A673 (cell line): ENCODE measurements around the gene GDF7. TPM values are rescaled to one million over a fixed set of nuclear protein-coding genes. Genes with fewer than 3 reads are reported as not detected.

ENCODE experiments used
- BruUV-seq: library from RNA; stranded (reverse); fragments of 400-500 nt; replicated peaks from 2 replicates; lab custom pipeline; 2021; lab: Mats Ljungman, UMichigan
- CTCF ChIA-PET: fragments of 300-600 bp; sonication (Branson Sonifier 250); formaldehyde crosslinking; loops from one replicate; lab custom pipeline; 2022; ENCODE audit warnings: antibody characterized with exemption; lab: Charles Lee
- POLR2A ChIA-PET: fragments of 300-600 bp; sonication (Branson Sonifier 250); formaldehyde crosslinking; loops from one replicate; lab custom pipeline; 2022; ENCODE audit warnings: antibody characterized with exemption; ENCODE audit not compliant: low non-redundant PET; lab: Charles Lee
- DNase-seq: peaks from one replicate; pipeline ENCODE4 v3.0.0-alpha.2; 2015; ENCODE audit warnings: low spot score
- H3K27ac ChIP-seq: fragments of 200-600 bp; sonication (generic); 2 replicates; pipeline ENCODE4 v1.5.1; 2016; ENCODE audit warnings: mixed run types, low read depth, mild to moderate bottlenecking, mixed read lengths, antibody characterized with exemption, low read length; ENCODE audit not compliant: poor library complexity, severe bottlenecking
- H3K27me3 ChIP-seq: fragments of 200-600 bp; sonication (generic); replicated peaks from 2 replicates; pipeline ENCODE4 v1.6.1; 2017; ENCODE audit warnings: mixed run types, low read depth, mild to moderate bottlenecking, mixed read lengths, antibody characterized with exemption, low read length; ENCODE audit not compliant: insufficient read depth, poor library complexity
- H3K36me3 ChIP-seq: fragments of 200-600 bp; sonication (generic); 2 replicates; pipeline ENCODE4 v1.6.1; 2016; ENCODE audit warnings: mixed run types, mild to moderate bottlenecking, mixed read lengths, antibody characterized with exemption, low read length; ENCODE audit not compliant: insufficient read depth, poor library complexity, severe bottlenecking
- H3K4me1 ChIP-seq: fragments of 200-600 bp; sonication (generic); 2 replicates; pipeline ENCODE4 v1.6.1; 2017; ENCODE audit warnings: mixed run types, mild to moderate bottlenecking, mixed read lengths, antibody characterized with exemption, low read length; ENCODE audit not compliant: insufficient read depth, poor library complexity, severe bottlenecking
- H3K4me3 ChIP-seq: fragments of 200-600 bp; sonication (generic); 2 replicates; pipeline ENCODE4 v1.5.1; 2016; ENCODE audit warnings: low read depth, mixed run types, mild to moderate bottlenecking, mixed read lengths, low read length; ENCODE audit not compliant: poor library complexity, severe bottlenecking
- H3K9me3 ChIP-seq: fragments of 200-600 bp; sonication (generic); 2 replicates; pipeline ENCODE4 v1.6.1; 2016; ENCODE audit warnings: mixed run types, low read depth, mild to moderate bottlenecking, mixed read lengths, antibody characterized with exemption, low read length; ENCODE audit not compliant: poor library complexity, severe bottlenecking
- CTCF ChIP-seq: fragments of 300-800, 200-600 bp; sonication (generic); conservative IDR thresholded peaks from 2 replicates; pipeline ENCODE4 v1.5.1; 2017; ENCODE audit warnings: low read depth, mild to moderate bottlenecking, antibody characterized with exemption, low read length, moderate library complexity, mixed read lengths
- EZH2 ChIP-seq: fragments of 200-600 bp; sonication (generic); IDR thresholded peaks from 2 replicates; pipeline ENCODE4 v1.6.1; 2017; ENCODE audit warnings: borderline replicate concordance, low read depth, mild to moderate bottlenecking, mixed read lengths, antibody characterized with exemption, low read length; ENCODE audit not compliant: poor library complexity, severe bottlenecking
- intact Hi-C: fragments of 100-400 bp; cut with micrococcal nuclease; formaldehyde crosslinking; loops from one replicate; pipeline ENCODE4 v1.10.0; 2022; ENCODE audit not compliant: unreplicated experiment
- total RNA-seq: library from RNA; stranded (reverse); gene quantifications from 2 replicates; pipeline ENCODE4 v1.2.3, GENCODE V29; 2021

GDF7 gene
- total RNA-seq, 1 experiment from 2014 or later: not detected

DNA sequence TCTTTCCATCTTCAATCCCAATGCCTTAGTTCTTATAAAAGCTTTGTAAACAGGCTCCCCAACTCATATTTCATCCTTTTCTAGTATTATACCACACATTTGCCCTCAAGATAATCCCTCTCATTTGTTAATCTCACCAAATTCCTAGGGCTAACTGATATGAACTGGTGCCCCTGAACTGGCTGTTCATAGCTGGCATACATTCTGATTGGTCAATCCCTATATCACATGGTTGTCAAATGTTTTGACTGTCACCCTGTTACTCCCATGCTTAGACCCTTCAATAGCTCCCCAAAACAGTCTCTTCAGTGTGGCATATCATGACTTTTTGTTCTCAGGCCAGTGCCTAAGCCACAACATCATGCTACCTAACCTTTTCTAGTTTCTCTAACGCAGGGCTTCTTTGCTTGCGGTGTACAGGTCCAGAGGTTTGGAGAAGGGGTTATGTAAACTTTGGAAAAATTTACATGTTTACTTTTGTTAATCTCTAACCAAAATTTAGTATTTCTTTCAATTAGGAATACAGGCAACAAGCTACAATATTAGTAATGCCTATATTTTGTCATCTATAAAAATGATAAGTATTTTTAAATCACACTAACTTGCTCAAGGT, 30.5 kb downstream of the GDF7 start:
- DNase-seq: no peak
- no TSS peak for BruUV-seq
- POLR2A ChIA-PET: no interaction called here
- TF ChIP-seq CTCF (no peak), EZH2 (no peak)
- no peaks in the 10 kb centered on the region for H3K36me3 ChIP-seq
- intact Hi-C loops: no loop called here
- CTCF ChIA-PET: no interaction called here
- no peaks in the 10 kb centered on the region for H3K27me3 ChIP-seq
- H3K4me3 ChIP-seq: no peak overlapping the region
- no peaks in the 10 kb centered on the region for H3K4me1 ChIP-seq
- no peak overlapping the region for H3K27ac ChIP-seq
- H3K9me3 ChIP-seq: no peaks in the 10 kb centered on the region

- POLR2A ChIA-PET: no interaction called here
- no TSS peak for BruUV-seq
These were observed 32.1 kb downstream of the GDF7 start for GRCh38 chr2:20698916-20699613.

GRCh38 chr2:20702563-20702962, 35.6 kb downstream of the GDF7 start:
- no TSS peak for BruUV-seq
- TF ChIP-seq EZH2 (no peak), CTCF (no peak)
- DNase-seq: no peak
- H3K27ac ChIP-seq: no peak overlapping the region
- CTCF ChIA-PET: no interaction called here
- no peaks in the 10 kb centered on the region for H3K27me3 ChIP-seq
- H3K4me1 ChIP-seq: no peaks in the 10 kb centered on the region
- intact Hi-C loops: no loop called here
- no peaks in the 10 kb centered on the region for H3K9me3 ChIP-seq
- H3K4me3 ChIP-seq: no peak overlapping the region
- POLR2A ChIA-PET: no interaction called here
- no peaks in the 10 kb centered on the region for H3K36me3 ChIP-seq

More at GRCh38 chr2:20698916-20699613, 32.1 kb downstream of the GDF7 start:
- CTCF ChIA-PET: no interaction called here
- Histone ChIP-seq H3K27me3 (no peaks in the 10 kb centered on the region), H3K4me1 (no peaks in the 10 kb centered on the region), H3K9me3 (no peaks in the 10 kb centered on the region), H3K27ac (no peak overlapping the region), H3K4me3 (no peak overlapping the region), H3K36me3 (no peaks in the 10 kb centered on the region)
- TF ChIP-seq EZH2: no peak
- no peak for TF ChIP-seq CTCF
- intact Hi-C loops: no loop called here
- DNase-seq: no peak
